ENCODE data around the gene TUBGCP3. TPM values are rescaled to one million over a fixed set of nuclear protein-coding genes. Genes with fewer than 3 reads are reported as not detected.
"Not testable (repeated sequence)": the region's sequence is repeated elsewhere in the genome, so short reads cannot be mapped to it uniquely, and the experiment has no call there.

Gene TUBGCP3, protein sequence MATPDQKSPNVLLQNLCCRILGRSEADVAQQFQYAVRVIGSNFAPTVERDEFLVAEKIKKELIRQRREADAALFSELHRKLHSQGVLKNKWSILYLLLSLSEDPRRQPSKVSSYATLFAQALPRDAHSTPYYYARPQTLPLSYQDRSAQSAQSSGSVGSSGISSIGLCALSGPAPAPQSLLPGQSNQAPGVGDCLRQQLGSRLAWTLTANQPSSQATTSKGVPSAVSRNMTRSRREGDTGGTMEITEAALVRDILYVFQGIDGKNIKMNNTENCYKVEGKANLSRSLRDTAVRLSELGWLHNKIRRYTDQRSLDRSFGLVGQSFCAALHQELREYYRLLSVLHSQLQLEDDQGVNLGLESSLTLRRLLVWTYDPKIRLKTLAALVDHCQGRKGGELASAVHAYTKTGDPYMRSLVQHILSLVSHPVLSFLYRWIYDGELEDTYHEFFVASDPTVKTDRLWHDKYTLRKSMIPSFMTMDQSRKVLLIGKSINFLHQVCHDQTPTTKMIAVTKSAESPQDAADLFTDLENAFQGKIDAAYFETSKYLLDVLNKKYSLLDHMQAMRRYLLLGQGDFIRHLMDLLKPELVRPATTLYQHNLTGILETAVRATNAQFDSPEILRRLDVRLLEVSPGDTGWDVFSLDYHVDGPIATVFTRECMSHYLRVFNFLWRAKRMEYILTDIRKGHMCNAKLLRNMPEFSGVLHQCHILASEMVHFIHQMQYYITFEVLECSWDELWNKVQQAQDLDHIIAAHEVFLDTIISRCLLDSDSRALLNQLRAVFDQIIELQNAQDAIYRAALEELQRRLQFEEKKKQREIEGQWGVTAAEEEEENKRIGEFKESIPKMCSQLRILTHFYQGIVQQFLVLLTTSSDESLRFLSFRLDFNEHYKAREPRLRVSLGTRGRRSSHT
- 10 to 100 TPM; 10.0 to 14.3 (median 13.0) TPM for polyA plus RNA-seq

DNA sequence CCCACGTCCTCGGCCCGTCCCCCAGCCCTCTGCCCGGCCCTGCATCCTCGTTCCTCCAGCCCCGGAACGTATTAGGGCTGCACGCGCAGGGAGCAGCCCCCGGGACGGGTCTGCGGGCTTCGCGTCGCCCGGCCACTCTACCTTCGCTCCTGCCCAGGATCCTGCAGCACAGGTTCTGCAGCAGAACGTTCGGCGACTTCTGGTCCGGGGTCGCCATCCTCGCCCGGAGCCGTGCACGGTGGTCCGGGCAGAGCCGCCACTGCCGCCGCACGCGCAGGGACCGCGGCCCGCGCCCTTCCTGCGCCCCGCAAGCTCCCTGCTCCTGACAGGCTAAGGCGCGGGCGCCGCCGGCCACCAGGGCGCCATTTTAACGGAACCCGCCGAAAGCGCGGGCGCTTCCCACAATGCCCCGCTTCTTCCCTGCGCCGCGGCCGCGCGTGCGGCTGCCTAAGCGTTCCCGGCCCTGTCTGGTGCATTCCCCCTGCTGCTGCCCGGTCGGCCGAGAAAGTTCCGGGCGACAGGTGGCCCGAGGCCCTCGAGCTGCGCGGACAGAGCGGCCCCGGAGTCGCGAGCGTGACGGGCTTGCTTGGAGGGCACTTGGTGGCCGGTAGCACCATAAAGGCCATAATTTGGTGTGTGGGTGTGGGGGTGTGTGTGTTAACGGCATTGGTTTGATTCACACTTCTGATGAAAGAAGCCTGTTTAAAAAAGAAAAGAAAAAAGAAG is at the start of gene TUBGCP3:
Gene TUBGCP3, minus strand, starts transcription at position 390 of the 726 bp plus-strand sequence. Its CDS starts 173 bp downstream, at position 217.
- 0 to 1% (median 0%) methylated on average over 68 to 77 of the region's 77 CpGs for WGBS, 3 donors
- peak within 1 kb of the TSS; percentile 98 for H3K27ac ChIP-seq (ENCODE audit: low read depth, low read length)

DNA sequence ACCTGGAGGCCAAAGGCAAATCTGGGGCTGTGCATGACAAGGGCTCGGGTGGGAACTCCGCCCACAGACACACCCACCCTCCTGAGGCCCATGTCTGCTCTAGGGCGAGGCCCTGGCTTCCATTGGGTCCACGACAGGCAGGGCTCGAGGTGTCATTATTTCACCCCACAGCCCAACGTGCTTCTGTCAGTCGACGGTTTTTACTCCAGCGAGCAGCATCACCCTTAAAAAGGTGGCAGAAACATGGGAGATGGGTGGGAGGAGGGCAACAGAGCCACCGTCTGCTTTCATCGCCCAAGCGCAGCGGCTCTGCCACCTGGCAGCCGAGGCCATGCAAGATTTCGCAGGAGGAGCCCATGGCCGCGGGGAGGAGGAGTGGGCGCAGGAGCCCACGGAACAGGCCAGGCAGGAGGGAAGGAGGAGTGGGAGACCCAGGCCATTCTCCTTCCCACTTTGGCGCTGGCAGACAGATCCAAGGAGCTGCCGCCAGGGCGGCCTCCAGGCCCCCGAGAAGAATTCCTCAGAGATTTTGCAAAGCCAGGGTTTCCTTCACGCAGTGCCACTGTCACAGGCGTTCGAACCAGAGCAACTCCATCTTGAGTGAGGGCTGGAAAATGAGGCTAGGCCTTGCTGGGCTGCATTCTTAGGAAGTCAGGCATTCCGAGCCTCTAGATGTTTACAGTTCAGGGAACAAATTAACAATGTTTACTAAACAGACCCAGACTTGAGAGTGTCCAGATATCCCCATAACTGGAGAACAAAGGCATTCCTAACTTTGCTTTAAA is 49.3 kb upstream of the TUBGCP3 start:
- H3K27ac ChIP-seq (ENCODE audit: low read depth, low read length) = no peak overlapping the region
- WGBS, 3 donors = 83 to 88% (median 85%) methylated on average over 27 of the region's 27 CpGs

DNA sequence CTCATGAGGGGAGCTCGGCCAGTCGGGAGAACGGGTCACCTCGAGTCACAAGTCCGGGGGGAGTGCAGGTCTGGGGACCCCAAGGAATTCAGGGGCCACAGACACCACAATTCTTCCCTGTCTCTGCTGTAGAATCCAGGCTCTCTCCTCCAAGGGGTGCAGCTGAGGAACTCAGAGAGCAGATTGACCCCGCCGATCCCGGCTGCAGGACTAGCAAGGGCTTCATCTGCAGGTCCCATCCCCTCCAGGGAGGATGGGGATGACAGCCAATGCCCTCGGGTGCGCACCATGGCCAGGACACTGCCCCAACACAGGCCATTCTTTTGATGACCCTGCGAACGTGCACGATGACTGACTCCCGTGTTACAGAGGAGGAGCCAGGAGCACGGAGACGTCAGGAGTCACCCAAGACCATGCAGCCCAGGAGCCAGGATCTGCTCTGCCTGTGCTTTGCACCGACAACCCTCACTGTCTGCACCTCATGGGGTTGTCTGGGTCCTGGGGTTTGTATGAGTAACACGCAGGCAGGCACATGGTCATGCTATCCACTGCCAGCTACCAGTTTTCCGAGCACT is 48.5 kb upstream of the TUBGCP3 start:
- WGBS, 3 donors = 83 to 90% (median 89%) methylated on average over 19 of the region's 19 CpGs

DNA sequence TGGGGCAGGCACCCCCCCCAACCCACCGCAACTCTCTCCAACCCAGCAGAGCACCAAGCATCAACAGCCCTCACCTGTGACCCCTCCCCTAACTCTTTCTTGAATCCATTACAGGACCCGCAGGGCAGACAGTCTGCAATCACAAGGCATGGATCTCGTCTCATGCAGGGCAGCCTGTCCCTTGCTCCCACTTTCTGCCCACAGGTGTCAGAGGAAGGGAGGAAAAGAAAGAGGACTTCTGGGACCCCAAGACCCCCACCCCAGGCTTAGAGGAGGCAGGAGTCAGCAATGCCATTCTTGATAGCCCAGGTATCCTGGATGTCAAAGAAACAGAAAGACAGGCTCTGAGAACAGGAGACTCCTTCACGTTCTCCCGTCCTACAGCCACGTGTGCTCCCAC is 47.4 kb upstream of the TUBGCP3 start:
- H3K27ac ChIP-seq (ENCODE audit: low read depth, low read length) = no peak overlapping the region
- 42 to 51% (median 43%) methylated on average over 6 of the region's 6 CpGs for WGBS, 3 donors

More for the DNA sequence above, 48.5 kb upstream of the TUBGCP3 start:
- H3K27ac ChIP-seq (ENCODE audit: low read depth, low read length) = no peak overlapping the region

DNA sequence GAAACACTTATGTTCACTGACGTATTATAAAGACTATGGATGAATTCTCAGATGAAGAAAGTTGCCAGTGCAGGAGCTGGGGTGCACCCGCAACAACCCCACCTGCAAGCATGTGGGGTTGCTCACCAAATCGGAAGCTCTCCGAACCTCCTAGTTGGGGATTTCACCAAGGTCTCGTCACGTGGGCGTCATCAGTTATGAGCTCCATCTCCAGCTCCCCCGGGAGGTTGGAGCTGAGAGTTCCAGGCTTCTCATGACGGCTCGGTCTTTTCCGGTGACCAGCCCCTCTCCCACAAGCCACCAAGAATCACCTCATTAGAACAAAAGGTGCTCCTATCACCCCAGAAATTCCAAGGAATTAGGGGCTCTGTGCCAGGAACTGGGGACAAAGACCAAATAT is 46.1 kb upstream of the TUBGCP3 start:
- 80 to 87% (median 81%) methylated on average over 11 of the region's 11 CpGs for WGBS, 3 donors
- H3K27ac ChIP-seq (ENCODE audit: low read depth, low read length) = no peak overlapping the region

DNA sequence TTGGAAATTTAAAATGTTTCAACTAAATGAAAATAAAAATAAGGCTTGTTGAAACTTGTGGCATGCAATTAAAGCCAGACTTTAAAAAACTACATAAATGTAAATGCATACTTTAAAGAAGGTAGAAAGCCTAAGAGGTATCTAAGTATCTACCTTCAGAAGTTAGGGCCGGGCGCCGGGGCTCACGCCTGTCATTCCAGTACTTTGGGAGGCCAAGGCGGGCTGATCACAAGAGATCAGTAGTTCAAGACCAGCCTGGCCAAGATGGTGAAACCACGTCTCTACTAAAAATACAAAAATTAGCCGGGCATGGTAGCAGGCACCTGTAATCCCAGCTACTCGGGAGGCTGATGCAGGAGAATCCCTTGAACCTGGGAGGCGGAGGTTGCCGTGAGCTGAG is 42.3 kb upstream of the TUBGCP3 start:
- H3K27ac ChIP-seq (ENCODE audit: low read depth, low read length) = not testable (repeated sequence)
- WGBS, 3 donors = 94 to 95% (median 94%) methylated on average over 10 of the region's 10 CpGs

DNA sequence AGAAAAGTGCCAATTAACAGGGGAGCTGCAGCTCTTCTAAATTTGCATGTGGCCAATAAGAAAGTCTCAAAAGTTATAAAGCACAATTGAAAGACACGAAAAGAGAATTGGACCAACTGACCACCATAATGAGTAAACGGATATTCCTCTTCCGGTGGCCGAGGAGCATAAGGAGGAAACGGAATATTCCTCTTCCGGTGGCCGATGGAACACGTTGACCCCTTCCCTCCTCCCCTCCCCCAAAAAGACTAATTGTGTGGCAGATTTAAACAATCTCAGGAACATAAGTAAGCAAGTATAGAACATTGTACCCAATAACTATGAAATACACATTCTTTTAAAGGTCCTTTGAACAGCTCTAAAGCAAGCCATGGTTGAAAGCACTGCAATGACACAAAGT is 41.2 kb upstream of the TUBGCP3 start:
- 69 to 79% (median 72%) methylated on average over 8 of the region's 8 CpGs for WGBS, 3 donors
- no peak overlapping the region for H3K27ac ChIP-seq (ENCODE audit: low read depth, low read length)

DNA sequence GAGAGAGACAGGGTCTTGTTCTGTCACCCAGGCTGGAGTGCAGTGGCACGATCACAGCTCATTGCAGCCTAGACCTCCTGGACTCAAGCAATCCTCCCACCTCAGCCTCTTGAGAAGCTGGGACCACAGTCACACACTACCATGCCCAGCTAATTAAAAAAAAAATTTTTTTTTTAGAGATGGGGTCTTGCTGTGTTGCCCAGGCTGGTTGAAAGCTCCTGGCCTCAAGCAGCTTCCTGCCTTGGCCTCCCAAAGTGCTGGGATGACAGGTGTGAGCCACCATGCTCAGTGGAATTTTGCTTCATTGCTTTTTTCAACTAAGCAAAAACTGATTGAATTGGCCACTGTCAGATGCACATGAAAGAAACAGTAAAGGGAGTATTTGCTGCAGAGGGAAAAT is 39.7 kb upstream of the TUBGCP3 start:
- WGBS, 3 donors = 83 to 100% (median 92%) methylated on average over 1 of the region's 1 CpG
- not testable (repeated sequence) for H3K27ac ChIP-seq (ENCODE audit: low read depth, low read length)

DNA sequence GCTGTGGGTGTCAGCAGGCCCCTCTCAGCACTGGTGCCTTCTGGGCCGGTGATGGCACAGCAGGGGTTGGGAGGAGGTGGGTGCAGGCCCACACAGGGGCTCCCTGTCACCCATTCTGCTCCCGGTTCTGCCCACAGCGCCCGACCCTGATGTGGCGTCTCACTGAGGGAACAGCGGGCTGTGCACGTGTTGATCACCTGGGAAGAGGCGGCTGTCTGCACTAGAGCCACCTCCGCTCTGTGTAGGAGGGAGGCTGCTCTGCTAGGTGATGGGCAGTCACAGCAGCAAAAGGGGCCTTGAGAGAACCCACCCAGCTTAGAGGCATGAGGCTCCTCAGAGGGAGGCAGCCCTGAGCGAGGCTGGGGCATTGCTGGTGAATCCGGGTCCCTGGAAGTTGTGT is 39.2 kb upstream of the TUBGCP3 start:
- H3K27ac ChIP-seq (ENCODE audit: low read depth, low read length) = no peak overlapping the region
- whole genome bisulfite sequencing, 3 donors = 93 to 95% (median 95%) methylated on average over 11 of the region's 11 CpGs

DNA sequence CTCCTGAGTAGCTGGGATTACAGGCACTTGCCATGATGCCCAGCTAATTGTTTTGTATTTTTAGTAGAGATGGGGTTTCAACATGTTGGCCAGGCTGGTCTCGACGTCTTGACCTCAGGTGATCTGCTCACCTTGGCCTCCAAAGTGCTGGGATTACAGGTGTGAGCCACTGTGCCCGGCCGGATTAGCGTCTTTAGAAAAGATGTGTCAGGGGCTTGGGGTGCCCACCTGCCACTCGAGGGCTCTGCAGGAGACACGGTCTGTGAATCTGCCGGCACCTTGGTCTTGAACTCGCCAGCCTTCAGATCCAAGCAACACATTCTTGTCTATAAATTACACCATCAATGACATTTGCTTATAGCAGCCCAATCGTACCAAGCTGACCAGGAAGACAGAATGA is 38.8 kb upstream of the TUBGCP3 start:
- WGBS, 3 donors = 90 to 96% (median 93%) methylated on average over 10 of the region's 10 CpGs
- H3K27ac ChIP-seq (ENCODE audit: low read depth, low read length) = no peak overlapping the region

DNA sequence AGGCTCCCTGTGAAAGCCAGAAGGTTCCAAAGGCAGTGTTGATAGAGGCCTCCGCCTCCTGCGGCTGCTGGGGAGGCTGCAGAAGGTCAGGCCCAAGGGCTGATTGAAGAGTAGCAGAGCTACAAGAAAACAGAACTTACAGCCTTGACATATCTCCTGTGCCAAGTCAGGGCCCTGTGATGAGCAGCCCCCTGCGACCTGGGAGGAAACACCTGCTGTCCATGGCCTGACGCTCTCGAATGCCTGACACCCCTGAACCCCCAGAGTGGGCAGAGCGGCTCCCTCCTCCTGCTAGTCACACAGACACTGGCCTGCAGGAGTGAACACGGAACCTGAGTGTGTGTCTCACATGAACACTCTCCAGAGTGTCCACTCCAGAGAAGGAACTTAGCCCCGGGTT is 38.2 kb upstream of the TUBGCP3 start:
- WGBS, 3 donors = 61 to 78% (median 64%) methylated on average over 8 of the region's 8 CpGs
- H3K27ac ChIP-seq (ENCODE audit: low read depth, low read length) = no peak overlapping the region

DNA sequence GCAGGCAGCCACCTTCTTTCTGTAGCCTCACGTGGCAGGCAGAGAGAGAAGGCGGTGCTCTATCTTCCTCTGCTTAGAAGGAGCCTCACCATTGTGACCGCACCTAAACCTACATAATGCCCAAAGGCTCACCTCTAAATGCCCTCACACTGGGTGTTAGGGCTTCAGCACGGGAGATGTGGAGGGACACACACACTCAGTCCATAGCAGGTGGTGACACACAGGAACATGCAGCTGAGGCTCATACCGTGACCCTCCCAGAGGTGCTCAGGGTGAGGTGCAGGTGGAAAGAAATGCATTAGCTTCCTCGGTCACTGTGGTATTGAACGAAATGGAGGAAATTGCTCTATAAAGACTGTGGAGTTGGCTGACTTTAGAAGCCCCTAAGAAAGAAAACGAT is 37.7 kb upstream of the TUBGCP3 start:
- WGBS, 3 donors = 78 to 86% (median 84%) methylated on average over 8 of the region's 8 CpGs
- no peak overlapping the region for H3K27ac ChIP-seq (ENCODE audit: low read depth, low read length)

DNA sequence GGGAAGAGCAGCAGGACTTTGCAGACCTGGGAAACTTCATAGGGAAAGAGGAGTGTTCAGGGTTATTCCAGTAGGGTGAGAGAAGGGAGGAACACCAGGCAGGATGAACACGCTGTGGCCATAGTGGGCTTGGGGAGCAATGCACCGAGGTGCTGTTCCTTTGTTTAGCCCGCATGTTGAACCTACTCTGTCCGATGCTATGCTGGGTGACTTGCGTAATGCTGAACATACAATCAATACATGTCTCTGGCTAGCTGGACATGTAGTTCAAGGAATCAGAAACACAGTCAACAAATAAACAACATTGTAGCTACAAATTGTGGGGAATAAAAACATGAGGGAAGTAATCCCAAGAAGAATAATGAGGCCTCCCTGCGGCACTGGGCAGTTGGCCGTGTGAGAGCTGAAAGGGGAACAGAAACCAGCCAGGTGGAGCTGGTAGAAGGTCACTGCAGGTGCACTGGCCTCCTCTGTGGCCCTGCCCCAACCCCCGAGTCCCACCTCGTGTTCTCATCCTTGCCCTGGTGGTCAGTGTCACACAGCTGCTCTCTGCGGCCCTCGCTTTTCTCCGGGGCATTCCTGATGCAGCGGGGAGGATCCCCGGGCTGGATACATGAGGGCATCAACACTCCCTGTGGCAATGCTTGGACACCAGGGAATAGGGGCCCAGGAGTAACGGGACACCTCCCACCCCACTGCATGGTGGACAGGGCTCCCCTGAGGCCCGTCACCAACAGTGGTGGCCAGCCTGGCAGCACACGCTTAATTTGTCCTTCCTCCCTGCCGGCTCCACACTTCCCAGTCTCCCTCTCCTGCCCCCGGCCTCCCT is 36.9 kb upstream of the TUBGCP3 start:
- no peak overlapping the region for H3K27ac ChIP-seq (ENCODE audit: low read depth, low read length)
- 80 to 90% (median 89%) methylated on average over 19 of the region's 19 CpGs for WGBS, 3 donors

DNA sequence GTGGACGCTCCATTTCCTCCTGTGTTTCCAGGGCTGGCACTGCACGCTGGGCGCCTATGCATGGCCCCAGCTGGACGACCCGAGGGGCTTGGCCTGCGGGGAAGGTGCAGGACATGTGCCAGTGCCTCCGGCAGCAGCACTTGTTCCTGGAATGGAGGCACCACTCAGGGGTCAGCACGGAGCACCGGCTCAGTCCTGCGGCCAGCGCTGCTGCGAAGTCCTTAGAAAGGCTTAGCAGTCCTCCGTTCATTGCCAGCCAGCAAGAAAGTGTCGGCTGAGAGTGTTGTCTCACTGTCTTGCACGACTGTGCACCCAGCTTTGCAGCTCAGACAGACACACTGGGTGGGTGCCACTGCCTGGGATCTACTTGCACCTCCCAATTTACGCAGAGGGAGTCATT is 36.1 kb upstream of the TUBGCP3 start:
- no peak overlapping the region for H3K27ac ChIP-seq (ENCODE audit: low read depth, low read length)
- WGBS, 3 donors = 78 to 89% (median 84%) methylated on average over 16 of the region's 16 CpGs

DNA sequence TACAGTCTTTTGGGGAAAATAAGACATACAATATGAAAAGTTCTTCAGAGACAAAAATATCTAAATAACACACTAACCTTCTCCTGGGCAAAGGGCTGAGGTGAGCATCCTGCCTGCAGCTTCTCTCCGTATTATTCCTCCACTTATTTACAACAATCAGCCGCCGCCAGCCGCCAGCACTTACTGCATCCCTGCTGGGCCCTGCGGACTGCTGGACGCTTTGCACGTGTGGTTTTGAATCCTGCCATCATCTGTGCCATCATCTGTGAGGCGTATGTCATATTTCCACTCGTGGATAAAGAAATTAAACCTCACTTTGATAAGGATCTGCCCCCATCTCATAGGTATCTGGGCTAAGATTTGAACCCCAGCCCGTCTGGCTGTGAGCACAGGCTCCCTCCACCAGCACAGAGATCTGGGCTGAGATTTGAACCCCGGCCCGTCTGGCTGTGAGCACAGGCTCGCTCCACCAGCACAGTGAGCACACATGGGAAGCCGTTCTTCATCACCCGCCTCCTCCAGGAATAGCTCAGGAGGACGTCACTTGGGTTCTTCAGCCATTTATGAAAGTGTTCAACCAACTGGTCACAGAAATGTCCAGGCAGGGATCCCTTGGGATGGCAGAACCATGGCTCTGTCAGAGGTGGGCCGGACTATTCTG is 35.2 kb upstream of the TUBGCP3 start:
- 81 to 89% (median 85%) methylated on average over 17 of the region's 17 CpGs for WGBS, 3 donors
- H3K27ac ChIP-seq (ENCODE audit: low read depth, low read length) = no peak overlapping the region

DNA sequence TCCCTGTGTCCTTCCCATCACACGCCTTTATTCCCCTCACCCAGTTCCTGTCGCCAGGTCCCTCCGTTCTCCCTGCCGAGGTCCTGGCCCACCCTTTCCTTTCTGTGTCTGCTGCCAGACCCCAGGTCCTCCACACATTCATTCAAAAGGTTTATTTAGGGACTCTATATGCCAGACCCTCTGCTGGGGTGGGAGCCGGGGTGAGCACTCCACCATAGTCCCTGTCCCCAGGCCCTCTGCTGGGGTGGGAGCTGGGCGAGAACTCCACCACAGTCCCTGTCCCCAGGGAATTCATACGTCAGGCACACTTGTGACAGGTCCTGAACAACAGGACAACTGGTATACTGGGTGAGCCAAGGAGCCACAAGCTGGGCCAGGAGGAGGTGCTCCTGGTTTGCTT is 34.4 kb upstream of the TUBGCP3 start:
- 65 to 73% (median 70%) methylated on average over 7 of the region's 7 CpGs for WGBS, 3 donors
- H3K27ac ChIP-seq (ENCODE audit: low read depth, low read length) = no peak overlapping the region
